Natural killer cell (primary cell): ENCODE measurements around the gene TRMT61B. TPM values are rescaled to one million over a fixed set of nuclear protein-coding genes. Genes with fewer than 3 reads are reported as not detected.

Source experiments
- ATAC-seq, 3 donors: fragments of 150-1000 bp in 2 of 3; fragments of 200-7000 bp in 1 of 3; cut with Tn5 transposase; 1 replicate in 1 of 3; 2 replicates in 2 of 3; pipeline ENCODE4 v1.10.0; 2021; ENCODE audit warnings: mild to moderate bottlenecking in 2 of 3, moderate library complexity in 2 of 3
- DNase-seq, 2 donors: peaks; one replicate each; pipeline versions ENCODE4 v3.0.0 to v3.0.0-alpha.2; 2013 to 2021; ENCODE audit warnings: mixed read lengths in 1 of 2
- H3K27ac ChIP-seq: one replicate; pipeline ENCODE4 v1.5.1; 2013; ENCODE audit warnings: mild to moderate bottlenecking, low read length
- H3K27me3 ChIP-seq: one replicate; pipeline ENCODE4 v1.6.1; 2013; ENCODE audit warnings: low read length; ENCODE audit not compliant: control insufficient read depth, insufficient read depth
- H3K36me3 ChIP-seq: one replicate; pipeline ENCODE4 v1.6.1; 2013; ENCODE audit warnings: low read length; ENCODE audit not compliant: control insufficient read depth, insufficient read depth
- H3K4me1 ChIP-seq: one replicate; pipeline ENCODE4 v1.6.1; 2013; ENCODE audit warnings: low read length; ENCODE audit not compliant: control insufficient read depth, insufficient read depth
- H3K4me3 ChIP-seq: one replicate; pipeline ENCODE4 v1.5.1; 2013; ENCODE audit warnings: low read length
- H3K9me3 ChIP-seq: one replicate; pipeline ENCODE4 v1.6.1; 2013; ENCODE audit warnings: low read length; ENCODE audit not compliant: control insufficient read depth, insufficient read depth
- H3K27ac Mint-ChIP-seq, 2 donors: one replicate each; pipeline ENCODE4 v1.8.0; 2022; ENCODE audit warnings: mild to moderate bottlenecking in 2 of 2, mixed read lengths in 2 of 2, moderate library complexity in 1 of 2
- H3K27me3 Mint-ChIP-seq, 2 donors: one replicate each; pipeline ENCODE4 v1.8.0; 2022; ENCODE audit warnings: low read depth in 2 of 2, mixed read lengths in 2 of 2
- H3K36me3 Mint-ChIP-seq: one replicate; pipeline ENCODE4 v1.8.0; 2022; ENCODE audit warnings: mixed read lengths
- H3K4me1 Mint-ChIP-seq, 2 donors: one replicate each; pipeline ENCODE4 v1.8.0; 2022; ENCODE audit warnings: mixed read lengths in 2 of 2
- H3K4me3 Mint-ChIP-seq: one replicate; pipeline ENCODE4 v1.8.0; 2022; ENCODE audit warnings: mild to moderate bottlenecking, moderate library complexity, mixed read lengths
- H3K9me3 Mint-ChIP-seq, 2 donors: one replicate each; pipeline ENCODE4 v1.8.0; 2022; ENCODE audit warnings: mixed read lengths in 2 of 2
- WGBS: methylation state at CpG from one replicate; pipeline ENCODE4 v1.1.7; 2013; ENCODE audit warnings: missing lambda C conversion rate; ENCODE audit not compliant: insufficient coverage; 5-methylcytosine and 5-hydroxymethylcytosine counted together
- intact Hi-C: fragments of 100-400 bp; cut with micrococcal nuclease; formaldehyde crosslinking; loops from one replicate; pipeline ENCODE4 v1.14.2; 2022
- total RNA-seq, 4 donors: library from RNA; stranded (reverse); fragments of 120-200 nt in 1 of 4; gene quantifications; one replicate each; pipeline versions ENCODE4 v1.2.3 to v1.2.4, GENCODE V29; 2013 to 2022
- TF ChIP-seq, protein P1 (sequence below): fragments of 200-600 bp; IDR thresholded peaks from one replicate; pipeline ENCODE4 v1.8.0; 2022; ENCODE audit warnings: antibody characterized with exemption

The TRMT61B gene
- total RNA-seq, 3 donors from 2014 or later (not counting 1 experiment from before 2014, with no cell fraction given), result 13.6 to 19.2 (median 18.0) TPM

- Histone ChIP-seq H3K27ac (peak overlapping the region; percentile 40), H3K4me1 (peaks cover 13% of the 10 kb centered on the region), H3K9me3 (no peaks in the 10 kb centered on the region), H3K27me3 (no peaks in the 10 kb centered on the region), H3K4me3 (peak overlapping the region; percentile 96), H3K36me3 (no peaks in the 10 kb centered on the region)
- H3K4me1 Mint-ChIP-seq, result peaks cover 29 to 32% of the 10 kb centered on the region in 2 donors
- H3K27me3 Mint-ChIP-seq, result no peaks in the 10 kb centered on the region
- intact Hi-C loops, result loop anchor here (2.0 to 10.0 kb wide), 2 partner anchors 75 to 141 kb away; partner anchors contain the start of gene PPP1CB
- no peaks in the 10 kb centered on the region for H3K36me3 Mint-ChIP-seq
- TF ChIP-seq, protein P1, sequence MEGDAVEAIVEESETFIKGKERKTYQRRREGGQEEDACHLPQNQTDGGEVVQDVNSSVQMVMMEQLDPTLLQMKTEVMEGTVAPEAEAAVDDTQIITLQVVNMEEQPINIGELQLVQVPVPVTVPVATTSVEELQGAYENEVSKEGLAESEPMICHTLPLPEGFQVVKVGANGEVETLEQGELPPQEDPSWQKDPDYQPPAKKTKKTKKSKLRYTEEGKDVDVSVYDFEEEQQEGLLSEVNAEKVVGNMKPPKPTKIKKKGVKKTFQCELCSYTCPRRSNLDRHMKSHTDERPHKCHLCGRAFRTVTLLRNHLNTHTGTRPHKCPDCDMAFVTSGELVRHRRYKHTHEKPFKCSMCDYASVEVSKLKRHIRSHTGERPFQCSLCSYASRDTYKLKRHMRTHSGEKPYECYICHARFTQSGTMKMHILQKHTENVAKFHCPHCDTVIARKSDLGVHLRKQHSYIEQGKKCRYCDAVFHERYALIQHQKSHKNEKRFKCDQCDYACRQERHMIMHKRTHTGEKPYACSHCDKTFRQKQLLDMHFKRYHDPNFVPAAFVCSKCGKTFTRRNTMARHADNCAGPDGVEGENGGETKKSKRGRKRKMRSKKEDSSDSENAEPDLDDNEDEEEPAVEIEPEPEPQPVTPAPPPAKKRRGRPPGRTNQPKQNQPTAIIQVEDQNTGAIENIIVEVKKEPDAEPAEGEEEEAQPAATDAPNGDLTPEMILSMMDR, result no peak
- DNase-seq (peak in 1 of 2 donors; percentile 44), ATAC-seq (peak in 1 of 3 donors; percentile 2)
- peak overlapping the region; percentile 91 for H3K4me3 Mint-ChIP-seq
- no peaks in the 10 kb centered on the region for H3K9me3 Mint-ChIP-seq
- 0% methylated on average over 15 of the region's 19 CpGs for WGBS
- peak overlapping the region; percentile 72 to 93 for H3K27ac Mint-ChIP-seq
Observed at GRCh38 chr2:28895189-28895893, 25.2 kb upstream of the TRMT61B start.

- Mint-ChIP-seq H3K27me3 (no peaks in the 10 kb centered on the region), H3K4me3 (peak within 1 kb of the TSS; percentile 91), H3K36me3 (no peaks in the 10 kb centered on the region), H3K27ac (peak within 1 kb of the TSS; percentile 77 to 93), H3K4me1 (peaks cover 29 to 32% of the 10 kb centered on the region in 2 donors), H3K9me3 (no peaks in the 10 kb centered on the region)
- peak within 1 kb of the TSS; percentile 96 for H3K4me3 ChIP-seq
- under 1% methylated on average over 79 of the region's 79 CpGs for WGBS
- DNase-seq (peak; percentile 98 to 99), ATAC-seq (peak; percentile 95 to 100 (median 96))
- H3K4me1 ChIP-seq, result peaks cover 13% of the 10 kb centered on the region
- no peaks in the 10 kb centered on the region for H3K36me3 ChIP-seq
- H3K27me3 ChIP-seq, result no peaks in the 10 kb centered on the region
- TF ChIP-seq, protein P1, result no peak
- H3K9me3 ChIP-seq, result no peaks in the 10 kb centered on the region
- H3K27ac ChIP-seq, result peak within 1 kb of the TSS; percentile 76
- intact Hi-C loops, result loop anchor here (1.0 to 10.0 kb wide), 3 partner anchors 24 to 140 kb away; partner anchors contain the start of genes PPP1CB and TRMT61B
Observed at GRCh38 chr2:28894470-28895188, 24.5 kb upstream of the TRMT61B start, which contains the start of gene WDR43. Gene WDR43 (plus strand): TSS chr2:28894667. CDS start chr2:28894699, 32 bp downstream.

GRCh38 chr2:28893488-28893887, 23.4 kb upstream of the TRMT61B start:
- no peak overlapping the region for H3K27ac ChIP-seq
- Mint-ChIP-seq H3K36me3 (no peaks in the 10 kb centered on the region), H3K4me3 (no peak overlapping the region), H3K4me1 (peaks cover 24 to 26% of the 10 kb centered on the region in 2 donors), H3K9me3 (no peaks in the 10 kb centered on the region), H3K27ac (no peak overlapping the region), H3K27me3 (no peaks in the 10 kb centered on the region)
- no peaks in the 10 kb centered on the region for H3K9me3 ChIP-seq
- no peaks in the 10 kb centered on the region for H3K36me3 ChIP-seq
- intact Hi-C loops, result loop anchor here (10.0 kb wide), 1 partner anchor 139 kb away; the partner anchor contains the start of gene PPP1CB
- H3K4me1 ChIP-seq, result peaks cover 13% of the 10 kb centered on the region
- ATAC-seq (no peak), DNase-seq (peak in 1 of 2 donors; percentile 10)
- WGBS, result 99% methylated on average over 16 of the region's 21 CpGs
- TF ChIP-seq, protein P1, result no peak
- H3K4me3 ChIP-seq, result no peak overlapping the region
- no peaks in the 10 kb centered on the region for H3K27me3 ChIP-seq
